GM21515 (cell line): ENCODE data around the gene MRPL49.
"Not testable (repeated sequence)": the region's sequence is repeated elsewhere in the genome, so short reads cannot be mapped to it uniquely, and the experiment has no call there.

Source experiments
- ATAC-seq: cut with Tn5 transposase; IDR thresholded peaks from one replicate; pipeline ENCODE4 v1.9.1; 2021; ENCODE audit not compliant: unreplicated experiment

Gene MRPL49

GRCh38 chr11:65163684-65164083, 41.6 kb downstream of the MRPL49 start:
- ATAC-seq = no peak

GRCh38 chr11:65165410-65166317, 43.5 kb downstream of the MRPL49 start:
- ATAC-seq = no peak

- no peak for ATAC-seq
Measured at GRCh38 chr11:65166893-65167292, 44.8 kb downstream of the MRPL49 start.

- no peak for ATAC-seq
Measured at GRCh38 chr11:65167656-65168055, 45.5 kb downstream of the MRPL49 start.

- ATAC-seq = no peak
Measured at GRCh38 chr11:65169164-65169641, 47.1 kb downstream of the MRPL49 start.

GRCh38 chr11:65170058-65170534, 48.0 kb downstream of the MRPL49 start, which contains the start of gene SPDYC:
TSS of gene SPDYC (plus strand) at chr11:65170233. CDS start at chr11:65171358, 1,125 bp downstream.
- ATAC-seq = no peak

- ATAC-seq = no peak
Measured at GRCh38 chr11:65172600-65172999, 50.5 kb downstream of the MRPL49 start.

GRCh38 chr11:65174571-65175010, 52.5 kb downstream of the MRPL49 start:
- ATAC-seq = not testable (repeated sequence)
